Bronchial epithelial cell (primary cell): ENCODE results near the gene ADAMTS2. TPM values are rescaled to one million over a fixed set of nuclear protein-coding genes. Genes with fewer than 3 reads are reported as not detected.

ENCODE experiments used
- DNase-seq: peaks from one replicate; pipeline ENCODE4 v3.0.0-alpha.2; 2010; ENCODE audit warnings: low read depth
- FAIRE-seq: peaks from 2 replicates; lab custom pipeline; 2011; peaks lifted over from hg19 to GRCh38; lab: Jason Lieb, UNC
- H3K27me3 ChIP-seq: 2 replicates; pipeline ENCODE4 v1.5.1; 2011; ENCODE audit warnings: low read length; ENCODE audit not compliant: control insufficient read depth, insufficient read depth
- H3K36me3 ChIP-seq: 2 replicates; pipeline ENCODE4 v1.5.1; 2011; ENCODE audit warnings: low read length; ENCODE audit not compliant: control insufficient read depth, insufficient read depth
- H3K4me3 ChIP-seq: 2 replicates; pipeline ENCODE4 v1.5.1; 2011; ENCODE audit warnings: mild to moderate bottlenecking, low read depth, low read length, control low read depth
- CTCF ChIP-seq: IDR thresholded peaks from 2 replicates; pipeline ENCODE4 v1.5.1; 2011; ENCODE audit warnings: mild to moderate bottlenecking, moderate library complexity, low read length, control low read depth, inconsistent platforms; ENCODE audit not compliant: insufficient read depth, severe bottlenecking
- total RNA-seq: library from RNA; depleted of rRNA; stranded (reverse); fragments of >200 nt; gene quantifications from 2 replicates; pipeline ENCODE4 v1.2.1, GENCODE V29; 2014

Gene ADAMTS2
- total RNA-seq, 1 donor from 2014 or later: 0.26 TPM

GRCh38 chr5:179194941-179195381 is 150.3 kb downstream of the ADAMTS2 start:
- H3K36me3 ChIP-seq: no peaks in the 10 kb centered on the region
- FAIRE-seq: no peak

DNA sequence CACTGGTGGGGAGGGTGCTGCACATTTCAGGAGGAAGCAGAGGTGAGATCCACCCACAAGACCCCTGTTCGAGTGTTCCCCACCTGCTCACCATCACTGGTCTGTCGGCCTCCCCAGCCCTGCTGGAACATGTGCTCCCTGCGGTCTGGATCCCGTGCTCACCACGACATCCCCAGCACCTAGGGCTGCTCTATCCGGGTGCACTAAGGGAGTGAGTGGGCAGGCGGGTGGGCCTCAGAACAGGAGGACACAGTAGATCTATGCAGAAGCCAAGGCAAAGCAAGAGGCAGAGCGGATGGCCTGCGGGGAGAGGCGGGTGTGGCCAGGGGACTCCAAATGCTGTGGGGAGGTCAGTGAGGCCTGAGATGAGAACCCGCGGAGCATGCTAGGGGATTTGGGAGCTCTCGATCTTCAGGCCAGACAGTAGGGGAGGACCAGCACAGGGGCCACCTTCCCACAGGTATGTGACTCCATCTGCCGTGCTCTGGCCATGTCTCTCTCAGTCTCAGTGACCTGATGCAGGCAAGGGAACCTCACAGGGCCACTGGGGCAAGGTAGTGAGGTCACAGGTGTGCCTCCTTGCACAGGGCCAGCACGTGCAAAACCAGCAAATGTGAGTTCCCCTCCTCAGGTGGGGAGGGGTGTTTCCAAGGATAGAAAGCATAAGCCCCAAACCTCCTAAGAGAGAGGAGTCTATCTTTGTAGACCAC is 150.9 kb downstream of the ADAMTS2 start:
- Histone ChIP-seq H3K27me3 (no peaks in the 10 kb centered on the region), H3K4me3 (no peak overlapping the region), H3K36me3 (no peaks in the 10 kb centered on the region)
- no peak for TF ChIP-seq CTCF
- no peak for FAIRE-seq
- DNase-seq: no peak

More at GRCh38 chr5:179194941-179195381, 150.3 kb downstream of the ADAMTS2 start:
- Histone ChIP-seq H3K27me3 (no peaks in the 10 kb centered on the region), H3K4me3 (no peak overlapping the region)
- TF ChIP-seq CTCF: no peak
- no peak for DNase-seq

DNA sequence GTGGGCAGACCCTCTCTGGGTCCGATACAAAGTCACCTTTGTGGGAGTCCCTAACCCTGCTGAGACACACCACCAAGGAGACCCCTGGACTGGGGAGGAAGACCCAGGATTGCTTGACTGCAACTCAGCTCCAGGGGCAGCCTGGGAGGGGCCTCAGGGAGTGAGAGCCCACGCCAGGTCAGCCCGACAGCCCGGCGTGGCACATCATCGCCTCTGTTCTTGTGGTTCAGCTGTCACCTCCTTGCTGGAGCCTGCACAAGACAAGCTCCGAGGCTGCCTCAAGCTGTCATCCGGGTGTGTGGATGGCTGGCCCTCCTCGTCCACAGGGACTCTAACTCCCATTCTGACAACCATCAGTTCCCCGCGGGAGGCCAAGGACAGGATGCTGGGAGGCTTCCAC is 151.5 kb downstream of the ADAMTS2 start:
- FAIRE-seq: no peak
- no peak for DNase-seq
- H3K27me3 ChIP-seq: no peaks in the 10 kb centered on the region
- no peak overlapping the region for H3K4me3 ChIP-seq
- H3K36me3 ChIP-seq: no peaks in the 10 kb centered on the region
- no peak for TF ChIP-seq CTCF

DNA sequence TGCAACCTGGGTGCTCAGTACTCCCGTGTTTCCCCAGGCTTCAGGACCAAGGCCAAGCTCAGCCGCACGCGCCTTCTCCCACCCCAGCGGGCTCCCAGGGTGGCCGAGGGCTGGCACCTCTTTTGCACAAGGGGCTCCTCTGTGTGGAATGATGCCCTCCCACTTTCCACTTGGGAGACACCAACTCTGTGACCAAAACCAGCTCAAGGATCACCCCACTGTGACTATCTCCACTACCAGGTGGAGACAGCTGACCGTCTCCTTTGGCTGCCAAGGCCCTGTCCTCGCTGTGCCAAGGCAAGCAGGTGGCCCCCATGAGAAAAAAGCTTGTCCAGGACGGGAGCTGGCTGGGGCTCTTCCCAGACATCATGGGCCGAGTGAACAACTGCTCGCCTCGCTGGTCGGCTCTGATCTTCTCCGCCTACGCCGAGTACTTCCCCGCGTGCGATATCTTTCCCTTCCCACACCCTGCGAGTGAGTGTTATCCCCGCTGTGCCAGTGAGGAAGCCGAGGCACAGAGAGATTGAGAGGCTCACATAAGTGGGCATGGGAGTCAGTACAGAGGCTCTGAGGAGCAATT is 152.3 kb downstream of the ADAMTS2 start:
- no peak for DNase-seq
- TF ChIP-seq CTCF: no peak
- FAIRE-seq: no peak
- Histone ChIP-seq H3K4me3 (no peak overlapping the region), H3K36me3 (no peaks in the 10 kb centered on the region), H3K27me3 (no peaks in the 10 kb centered on the region)

GRCh38 chr5:179192185-179192890 is 152.9 kb downstream of the ADAMTS2 start:
- FAIRE-seq (no peak), DNase-seq (no peak)
- TF ChIP-seq CTCF: no peak
- Histone ChIP-seq H3K36me3 (no peaks in the 10 kb centered on the region), H3K27me3 (no peaks in the 10 kb centered on the region), H3K4me3 (no peak overlapping the region)
